Caki2 (cell line): ENCODE results near the gene GLB1L2. TPM values are rescaled to one million over a fixed set of nuclear protein-coding genes. Genes with fewer than 3 reads are reported as not detected.
"Not testable (repeated sequence)": the region's sequence is repeated elsewhere in the genome, so short reads cannot be mapped to it uniquely, and the experiment has no call there.

Experiments used
- DNase-seq: peaks from one replicate; pipeline ENCODE4 v3.0.0-alpha.2; 2015; ENCODE audit warnings: low read depth
- in situ Hi-C: cut with HindIII; loops from 2 replicates; pipeline ENCODE4 v1.10.0; 2016; ENCODE audit warnings: low sequenced_read_pairs, low pct_unique_long_range_greater_than_20kb, mixed read lengths
- total RNA-seq: library from RNA; depleted of rRNA; stranded (reverse); fragments of >200 nt; shearing (Covaris generic); gene quantifications from 2 replicates; pipeline ENCODE4 v1.2.3, GENCODE V29; 2014; ENCODE audit warnings: low replicate concordance; rRNA removed

The GLB1L2 gene
- total RNA-seq, result 0.23 and 1.9 TPM in 2 replicates

GRCh38 chr11:134331354-134332188, at the start of gene GLB1L2:
Gene GLB1L2 (plus strand): TSS chr11:134331988. CDS start chr11:134332062, 74 bp downstream.
- in situ Hi-C loops, result no loop called here
- DNase-seq, result peak; percentile 37

GRCh38 chr11:134282121-134283045, 49.4 kb upstream of the GLB1L2 start:
- no peak for DNase-seq
- in situ Hi-C loops, result no loop called here

- in situ Hi-C loops, result no loop called here
- no peak for DNase-seq
Observed at GRCh38 chr11:134283461-134284230, 48.1 kb upstream of the GLB1L2 start.

- in situ Hi-C loops, DNase-seq: not testable (repeated sequence)
Observed at GRCh38 chr11:134284349-134284748, 47.4 kb upstream of the GLB1L2 start.

GRCh38 chr11:134287561-134287960, 44.2 kb upstream of the GLB1L2 start:
- in situ Hi-C loops, result no loop called here
- DNase-seq, result no peak

GRCh38 chr11:134288486-134288885, 43.3 kb upstream of the GLB1L2 start:
- in situ Hi-C loops, result no loop called here
- DNase-seq, result no peak

GRCh38 chr11:134289167-134289566, 42.6 kb upstream of the GLB1L2 start:
- no peak for DNase-seq
- in situ Hi-C loops, result no loop called here

- in situ Hi-C loops, result no loop called here
- DNase-seq, result no peak
Observed at GRCh38 chr11:134289789-134290188, 42.0 kb upstream of the GLB1L2 start.

GRCh38 chr11:134290646-134291045, 41.1 kb upstream of the GLB1L2 start:
- in situ Hi-C loops, result no loop called here

GRCh38 chr11:134291196-134291595, 40.6 kb upstream of the GLB1L2 start:
- in situ Hi-C loops, result no loop called here
- DNase-seq, result no peak

More at GRCh38 chr11:134290646-134291045, 41.1 kb upstream of the GLB1L2 start:
- no peak for DNase-seq

GRCh38 chr11:134292661-134293060, 39.1 kb upstream of the GLB1L2 start:
- in situ Hi-C loops, result no loop called here
- no peak for DNase-seq

GRCh38 chr11:134293119-134294113, 38.4 kb upstream of the GLB1L2 start:
- in situ Hi-C loops, result no loop called here
- DNase-seq, result no peak

- in situ Hi-C loops, result no loop called here
- DNase-seq, result no peak
Observed at GRCh38 chr11:134294664-134295063, 37.1 kb upstream of the GLB1L2 start.

- no peak for DNase-seq
- in situ Hi-C loops, result no loop called here
Observed at GRCh38 chr11:134312223-134312622, 19.6 kb upstream of the GLB1L2 start.

- in situ Hi-C loops, result no loop called here
Observed at GRCh38 chr11:134312807-134313206, 19.0 kb upstream of the GLB1L2 start.

GRCh38 chr11:134313379-134313778, 18.4 kb upstream of the GLB1L2 start:
- in situ Hi-C loops, result no loop called here
- no peak for DNase-seq

More at GRCh38 chr11:134312807-134313206, 19.0 kb upstream of the GLB1L2 start:
- no peak for DNase-seq
